HTERT RPE-1 (cell line): ENCODE measurements around the gene SCAF1.

ENCODE experiments used
- in situ Hi-C: fragments of 300-500 bp; cut with MboI; formaldehyde crosslinking; loops from 4 replicates; pipeline ENCODE4 v1.14.3; 2020; ENCODE audit warnings: low sequenced_read_pairs

Gene SCAF1

DNA sequence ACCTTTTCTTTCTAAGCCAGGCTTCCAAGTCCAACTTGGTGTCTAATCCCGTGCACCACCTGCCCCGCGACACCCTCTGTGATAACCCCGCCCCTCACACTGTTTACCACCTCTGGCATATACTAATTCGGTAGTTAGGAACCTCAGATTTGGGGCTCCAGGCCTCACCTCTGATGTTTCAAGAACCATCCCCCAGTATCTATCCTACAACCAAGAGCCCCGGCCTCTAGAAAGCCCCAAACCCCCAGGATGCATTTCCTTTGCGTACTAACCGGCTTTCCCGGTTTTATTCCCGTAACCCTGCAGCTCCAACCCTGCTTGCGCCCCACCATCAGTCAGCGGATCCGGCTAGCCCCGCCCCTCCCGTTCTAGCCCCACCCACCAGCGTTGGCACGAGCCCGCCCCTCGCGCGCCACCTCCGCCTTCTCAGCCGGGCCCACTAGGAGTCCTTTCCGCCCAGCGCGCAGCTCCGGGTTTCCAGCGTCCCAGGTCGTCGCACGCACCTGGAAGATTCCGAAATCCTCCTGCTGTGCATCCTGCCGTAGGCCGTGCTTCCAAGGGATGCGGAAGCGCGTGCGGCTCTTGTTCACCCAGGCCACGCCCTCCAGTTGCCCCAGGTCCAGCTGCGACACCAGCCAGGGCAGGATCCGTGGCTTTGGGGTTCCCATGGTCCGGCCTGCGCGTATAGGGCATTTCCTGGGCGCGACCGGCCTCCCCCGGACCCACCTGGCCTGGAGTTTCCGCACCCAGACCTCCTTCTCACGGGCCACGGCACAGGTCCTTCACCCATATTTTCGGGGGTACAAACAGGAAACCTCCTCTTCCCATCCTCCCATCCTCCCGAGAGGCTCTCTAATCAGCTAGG, 22.4 kb downstream of the SCAF1 start:
- in situ Hi-C loops, result no loop called here

DNA sequence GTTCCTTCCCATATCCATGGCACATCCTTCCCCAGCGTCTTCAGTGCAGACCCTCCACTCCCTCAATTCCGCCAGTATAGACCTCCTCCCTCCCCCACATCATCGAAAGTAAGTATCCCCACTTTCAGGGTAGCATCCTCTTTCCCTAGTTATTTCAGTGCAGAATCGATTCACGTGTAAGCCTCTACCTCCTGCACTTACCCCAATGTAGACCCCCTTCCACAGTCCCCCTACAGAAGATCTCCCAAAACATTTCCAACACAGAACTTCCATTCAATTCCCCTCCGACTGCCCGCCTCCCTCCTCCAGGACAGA, 23.0 kb downstream of the SCAF1 start:
- in situ Hi-C loops, result no loop called here

DNA sequence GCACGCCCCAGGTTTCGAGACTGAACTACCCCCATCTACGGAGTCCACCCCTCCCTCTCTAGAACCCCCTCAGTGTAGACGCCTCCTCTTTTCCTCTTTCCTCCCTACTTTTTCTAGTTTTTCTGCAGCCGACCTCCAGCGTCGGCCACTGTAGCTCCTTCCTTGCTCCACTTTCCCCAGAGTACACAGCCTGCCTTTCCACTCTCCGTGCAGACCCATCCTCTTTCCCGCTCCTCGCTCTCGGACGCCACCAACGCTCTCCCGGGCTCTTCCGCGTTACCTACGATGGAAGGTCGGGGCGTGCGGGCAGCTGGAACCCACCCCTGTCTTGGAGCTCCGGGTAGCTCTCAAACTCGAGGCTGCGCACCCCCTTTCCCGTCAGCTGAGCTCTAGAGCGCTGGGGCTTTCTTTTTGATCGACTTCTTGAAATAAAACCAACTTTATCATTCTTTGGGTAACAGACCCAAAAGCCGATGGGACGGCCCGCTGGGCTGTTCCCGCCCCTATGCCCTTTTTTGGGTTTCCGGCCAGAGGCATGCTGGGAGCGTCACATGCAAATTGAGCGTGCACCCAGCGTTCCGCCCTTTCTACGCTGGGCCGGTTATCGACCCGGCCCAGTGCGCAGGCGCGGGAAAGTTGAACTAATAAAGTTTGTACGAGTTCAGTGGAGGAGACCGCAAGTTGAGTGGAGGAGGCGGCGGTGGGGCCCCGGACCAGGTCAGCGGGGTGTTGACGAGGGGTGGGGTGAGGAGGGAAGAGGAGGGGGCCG, 23.5 kb downstream of the SCAF1 start, which contains the start of the genes BCL2L12 and IRF3:
BCL2L12 (plus strand) TSS at position 583 of the 769 bp plus-strand sequence. CDS start 760 bp downstream, outside the sequence.
IRF3 (minus strand) TSS at position 507 of the 769 bp plus-strand sequence. CDS start 1,019 bp downstream, outside the sequence.
- in situ Hi-C loops, result no loop called here

DNA sequence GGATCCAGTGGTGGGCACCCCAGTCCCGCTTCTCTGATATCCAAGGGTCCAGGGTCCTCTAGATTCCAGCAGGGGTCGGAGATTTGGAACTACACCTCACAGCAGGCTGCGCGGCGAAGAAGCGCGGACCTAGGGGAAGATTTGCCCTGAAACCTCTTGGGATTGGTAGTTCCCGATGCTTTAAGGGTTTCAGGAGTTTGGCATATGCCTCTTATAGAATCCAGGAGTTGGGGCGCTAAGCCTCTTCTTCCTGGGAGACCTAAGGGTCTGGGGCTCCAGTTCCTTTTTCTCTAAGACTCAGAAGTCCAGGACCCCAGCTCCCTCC, 24.1 kb downstream of the SCAF1 start:
- in situ Hi-C loops, result no loop called here

DNA sequence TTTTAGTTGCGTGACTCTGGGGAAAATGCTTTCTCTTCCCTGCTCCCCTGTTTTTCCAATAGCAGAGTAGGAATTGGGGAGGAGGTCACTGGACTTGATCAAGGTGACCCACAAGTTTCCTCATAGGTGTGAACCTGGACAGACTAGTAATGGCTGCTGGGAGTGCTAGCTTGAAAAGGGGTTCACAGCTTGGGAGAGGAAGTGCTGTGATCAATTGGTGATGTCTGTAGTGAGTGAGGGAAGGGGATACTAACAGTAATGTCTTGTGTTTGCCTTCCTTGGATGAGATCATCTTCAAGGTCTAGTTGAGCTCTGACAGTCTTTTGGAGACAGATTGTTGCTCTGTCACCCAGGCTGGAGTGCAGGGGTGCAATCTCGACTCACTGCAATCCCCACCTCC, 25.5 kb downstream of the SCAF1 start:
- in situ Hi-C loops, result no loop called here

DNA sequence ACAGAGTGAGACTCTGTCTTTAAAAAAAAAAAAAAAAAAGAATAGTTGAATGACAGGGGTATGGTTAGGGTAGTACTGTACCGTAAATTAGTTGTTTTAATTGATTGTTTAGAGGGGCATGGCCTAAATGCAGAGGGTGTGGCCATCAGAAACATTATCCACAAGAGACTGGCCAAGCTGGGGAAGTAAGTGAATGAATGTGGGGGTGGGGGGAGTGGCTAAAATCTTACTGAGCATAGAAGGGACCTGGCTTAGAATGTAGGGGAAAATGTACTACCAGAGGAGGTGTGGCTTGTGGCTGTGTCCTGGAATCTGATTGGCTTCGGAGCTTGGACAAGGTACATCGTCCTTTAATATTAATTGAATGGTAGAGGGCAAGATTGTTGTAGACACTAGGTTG, 27.5 kb downstream of the SCAF1 start:
- in situ Hi-C loops, result no loop called here

DNA sequence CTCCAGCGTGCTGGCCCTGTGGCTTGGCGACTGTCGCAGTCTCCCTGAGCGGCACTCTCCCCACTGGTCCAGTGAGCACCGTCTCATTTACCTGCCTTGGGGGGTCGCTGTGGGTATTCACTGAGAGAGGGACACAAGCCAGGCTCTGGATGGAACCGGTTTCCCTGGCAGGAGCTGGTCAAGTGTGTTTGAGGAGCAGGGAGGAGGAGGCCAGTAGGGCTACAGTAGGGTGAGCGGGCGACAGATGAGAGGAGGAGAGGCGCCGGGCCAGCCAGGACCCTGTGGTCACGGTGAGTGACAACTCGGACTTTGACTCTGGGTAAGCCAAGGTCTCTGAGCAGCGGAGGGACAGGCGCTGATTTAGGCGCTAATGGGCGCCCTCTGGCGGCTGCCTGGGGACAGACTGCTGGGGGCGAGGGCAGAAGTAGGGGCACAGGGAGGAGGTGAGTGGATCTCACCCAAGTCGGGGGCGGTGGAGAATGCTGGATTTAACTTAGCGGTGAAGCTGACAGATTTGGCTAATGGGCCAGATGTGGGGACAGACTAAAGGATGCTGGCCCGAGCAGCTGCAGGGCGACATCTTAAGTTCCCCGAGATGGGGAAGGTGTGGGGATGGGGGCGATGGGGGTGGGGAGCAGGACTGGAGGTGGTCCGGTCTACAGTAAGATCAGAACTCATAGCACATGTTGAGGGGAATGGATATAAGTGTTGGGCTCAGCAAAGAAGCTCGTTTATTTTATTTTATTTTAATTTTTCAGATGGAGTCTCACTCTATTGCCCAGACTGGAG, 30.3 kb downstream of the SCAF1 start:
- in situ Hi-C loops, result no loop called here

DNA sequence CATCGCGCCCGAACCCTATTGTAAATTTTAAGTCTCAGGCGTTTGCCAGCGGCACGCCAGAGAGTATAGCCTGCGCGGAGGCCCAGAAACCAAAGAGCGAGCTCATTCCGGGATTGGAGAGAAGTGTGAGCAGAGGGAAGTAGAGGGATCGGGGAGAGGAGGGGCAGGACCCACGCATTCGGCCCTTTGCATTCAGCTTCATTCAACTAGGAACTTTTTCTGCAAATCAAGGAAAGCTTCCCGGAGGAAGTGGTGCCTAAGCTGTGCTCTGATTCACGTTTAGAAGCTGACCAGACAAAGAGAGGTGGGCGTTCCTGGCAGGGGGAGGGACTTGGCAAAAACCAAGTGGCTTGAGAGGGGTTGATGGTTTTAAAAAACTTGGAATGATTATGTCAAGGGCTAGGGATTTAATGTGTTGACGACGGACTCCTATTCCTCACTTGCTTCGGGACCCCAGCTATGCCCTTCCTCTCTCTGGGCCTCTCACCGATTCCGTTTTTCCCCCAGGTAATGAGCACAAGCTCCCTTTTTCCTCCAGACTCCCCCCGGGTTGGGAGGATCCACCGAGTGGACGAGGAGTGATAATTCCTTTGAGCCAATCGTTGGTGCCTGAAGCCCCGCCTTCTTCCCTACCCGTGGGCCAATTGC, 34.3 kb downstream of the SCAF1 start:
- in situ Hi-C loops, result no loop called here

DNA sequence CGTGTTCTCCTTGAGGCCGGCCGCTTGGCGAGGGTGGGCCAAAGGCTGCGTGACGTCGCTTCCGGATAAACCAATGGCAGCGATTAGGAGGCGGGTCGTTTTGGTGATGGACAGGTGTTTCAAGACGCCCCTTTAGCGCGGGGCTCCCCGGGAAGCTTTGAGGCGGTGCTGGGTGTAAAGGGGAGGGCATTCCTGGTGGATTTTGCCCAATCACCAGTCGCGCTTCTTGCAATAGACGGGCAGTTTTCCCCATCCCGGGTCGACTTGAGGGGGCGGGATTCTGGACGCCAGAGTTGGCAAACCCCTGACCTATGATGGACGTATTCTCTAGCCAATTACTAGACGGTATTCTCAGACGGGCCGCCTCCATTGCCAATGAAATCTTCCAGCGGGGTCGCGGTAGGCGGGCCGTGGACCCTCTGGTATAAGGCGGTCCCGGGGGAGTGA, 34.8 kb downstream of the SCAF1 start:
- in situ Hi-C loops, result no loop called here

DNA sequence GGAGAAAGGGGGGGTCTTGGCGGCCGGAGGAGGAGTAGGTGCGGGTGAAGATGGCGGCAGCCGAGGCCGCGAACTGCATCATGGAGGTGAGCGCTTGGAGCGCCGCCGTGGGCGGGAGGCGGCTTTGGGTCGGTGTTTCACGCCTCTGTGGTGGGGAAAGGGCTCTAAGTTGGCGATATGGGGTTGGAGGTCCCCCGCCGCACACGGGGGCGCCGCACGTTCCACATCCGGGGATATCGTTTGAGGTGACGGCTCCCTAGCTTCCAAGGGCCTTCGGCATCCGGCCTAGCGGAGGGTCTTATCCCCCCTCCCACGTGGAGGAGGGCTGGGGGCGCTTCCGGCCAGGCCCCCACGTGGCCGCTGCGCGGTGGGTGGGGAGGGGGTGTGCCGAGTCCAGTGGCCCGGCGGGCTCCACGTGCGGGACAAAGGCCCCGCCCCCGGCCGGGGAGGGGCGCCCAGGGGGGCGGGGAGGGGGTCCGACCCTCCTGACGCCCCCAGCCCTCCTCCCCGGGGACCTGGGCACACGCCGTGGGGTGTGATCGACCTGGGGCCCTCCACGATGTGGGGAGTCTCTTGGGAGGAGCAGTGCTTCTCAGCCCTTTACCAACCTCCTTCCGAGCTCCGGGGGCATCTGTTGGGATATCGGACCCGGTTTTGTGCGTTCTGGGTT, 35.4 kb downstream of the SCAF1 start, which contains the start of gene PRMT1:
PRMT1 (plus strand) TSS at position 41 of the 670 bp plus-strand sequence; CDS start at position 51, 10 bp downstream.
- in situ Hi-C loops, result no loop called here

DNA sequence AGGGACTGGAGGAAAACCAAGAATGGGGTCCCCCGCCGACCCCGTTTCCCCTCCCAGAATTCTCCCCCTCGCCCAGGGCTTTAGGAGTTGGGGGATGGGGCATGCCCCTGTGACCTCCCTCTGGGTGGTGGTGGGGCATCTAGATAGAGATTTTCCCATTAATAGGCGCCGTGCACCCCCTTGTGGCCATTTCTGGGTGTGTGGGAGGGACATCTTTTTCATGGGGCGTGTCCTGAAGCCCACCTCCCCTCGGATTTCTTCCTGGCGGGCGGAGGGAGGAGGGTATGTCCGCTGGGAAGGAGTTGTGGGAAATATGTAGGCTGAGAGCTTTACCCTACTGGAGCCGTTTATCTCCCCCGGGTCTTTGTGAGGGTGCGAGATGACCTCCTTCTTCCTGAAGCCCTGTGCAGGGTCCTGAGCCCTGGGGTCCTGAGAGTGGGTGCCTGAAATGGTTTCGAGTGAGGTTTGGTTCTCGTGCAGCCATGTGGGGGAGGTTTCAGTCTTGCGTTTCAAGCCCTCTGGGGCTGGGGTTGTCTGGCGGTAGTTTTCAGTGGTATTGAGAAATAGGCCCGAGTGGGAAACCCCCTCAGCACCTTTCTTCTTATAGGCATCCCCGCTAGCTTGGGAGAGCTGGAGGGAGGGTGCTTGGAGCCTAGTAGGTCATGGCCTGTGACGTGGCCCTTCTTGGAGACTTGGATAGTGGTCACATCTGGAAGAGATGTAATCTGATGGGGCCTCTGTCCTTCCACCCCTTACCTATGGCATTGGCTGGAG, 36.1 kb downstream of the SCAF1 start:
- in situ Hi-C loops, result no loop called here

DNA sequence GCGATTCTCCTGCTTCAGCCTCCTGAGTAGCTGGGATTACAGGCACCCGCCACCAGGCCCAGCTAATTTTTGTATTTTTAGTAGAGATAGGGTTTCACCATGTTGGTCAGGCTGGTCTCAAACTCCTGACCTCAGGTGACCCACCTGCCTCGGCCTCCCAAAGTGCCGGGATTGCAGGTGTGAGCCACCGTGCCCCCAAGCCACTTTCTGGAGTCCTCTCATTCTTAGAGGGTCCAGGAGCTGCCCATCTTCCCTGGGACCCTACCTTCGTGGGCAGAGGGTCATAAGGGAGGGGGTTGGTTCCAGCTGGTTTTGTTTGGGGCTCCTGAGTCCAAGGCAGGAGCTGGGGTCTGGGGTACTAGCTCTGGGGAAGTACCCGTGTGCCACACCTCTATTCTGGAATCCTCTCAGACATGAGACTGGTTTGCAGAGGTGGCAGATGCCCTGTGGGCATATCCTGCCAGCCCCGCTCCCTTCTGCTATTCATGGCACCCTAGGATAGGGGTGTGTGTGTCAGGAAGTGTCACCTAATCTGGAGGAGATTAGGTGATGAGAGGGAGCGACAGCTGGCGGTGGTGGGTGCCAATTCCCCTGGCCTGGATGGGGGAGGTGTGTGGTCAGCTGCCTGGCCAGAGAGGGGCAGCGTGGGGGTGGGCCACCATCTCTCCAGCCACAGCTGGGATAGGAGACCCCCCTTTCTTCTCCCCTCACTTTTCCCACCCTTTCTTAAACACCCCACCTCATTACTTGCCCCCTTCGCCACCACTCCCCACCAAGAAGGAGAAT, 37.2 kb downstream of the SCAF1 start:
- in situ Hi-C loops, result no loop called here

DNA sequence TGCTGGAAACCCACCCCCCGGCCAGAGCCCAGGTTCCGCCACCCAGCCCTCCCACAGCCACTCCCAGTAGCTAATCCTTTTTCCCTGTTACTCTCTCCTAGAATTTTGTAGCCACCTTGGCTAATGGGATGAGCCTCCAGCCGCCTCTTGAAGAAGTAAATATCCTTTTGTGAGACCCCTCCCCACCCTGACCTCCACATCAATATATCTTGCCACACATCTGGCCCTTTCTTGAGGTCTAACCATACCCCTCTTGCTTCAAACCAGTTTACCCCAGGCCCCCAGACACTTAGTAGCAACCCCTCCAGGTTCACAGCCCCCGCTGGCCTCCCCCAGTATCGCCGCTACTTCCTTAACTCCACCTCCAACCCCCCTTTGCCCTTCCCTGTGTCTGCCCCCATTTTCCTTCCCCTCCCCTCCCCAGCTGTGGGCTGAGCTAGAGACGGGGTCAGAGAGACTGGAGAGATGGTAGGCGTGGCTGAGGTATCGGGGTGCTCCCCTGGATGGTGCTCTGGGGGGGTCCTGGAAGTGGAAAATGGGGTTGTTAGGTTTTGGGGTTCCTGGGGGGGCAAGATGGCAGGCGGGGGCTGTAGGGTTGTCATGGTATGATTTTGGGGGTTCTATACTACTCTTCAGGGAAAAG, 37.9 kb downstream of the SCAF1 start:
- in situ Hi-C loops, result no loop called here

DNA sequence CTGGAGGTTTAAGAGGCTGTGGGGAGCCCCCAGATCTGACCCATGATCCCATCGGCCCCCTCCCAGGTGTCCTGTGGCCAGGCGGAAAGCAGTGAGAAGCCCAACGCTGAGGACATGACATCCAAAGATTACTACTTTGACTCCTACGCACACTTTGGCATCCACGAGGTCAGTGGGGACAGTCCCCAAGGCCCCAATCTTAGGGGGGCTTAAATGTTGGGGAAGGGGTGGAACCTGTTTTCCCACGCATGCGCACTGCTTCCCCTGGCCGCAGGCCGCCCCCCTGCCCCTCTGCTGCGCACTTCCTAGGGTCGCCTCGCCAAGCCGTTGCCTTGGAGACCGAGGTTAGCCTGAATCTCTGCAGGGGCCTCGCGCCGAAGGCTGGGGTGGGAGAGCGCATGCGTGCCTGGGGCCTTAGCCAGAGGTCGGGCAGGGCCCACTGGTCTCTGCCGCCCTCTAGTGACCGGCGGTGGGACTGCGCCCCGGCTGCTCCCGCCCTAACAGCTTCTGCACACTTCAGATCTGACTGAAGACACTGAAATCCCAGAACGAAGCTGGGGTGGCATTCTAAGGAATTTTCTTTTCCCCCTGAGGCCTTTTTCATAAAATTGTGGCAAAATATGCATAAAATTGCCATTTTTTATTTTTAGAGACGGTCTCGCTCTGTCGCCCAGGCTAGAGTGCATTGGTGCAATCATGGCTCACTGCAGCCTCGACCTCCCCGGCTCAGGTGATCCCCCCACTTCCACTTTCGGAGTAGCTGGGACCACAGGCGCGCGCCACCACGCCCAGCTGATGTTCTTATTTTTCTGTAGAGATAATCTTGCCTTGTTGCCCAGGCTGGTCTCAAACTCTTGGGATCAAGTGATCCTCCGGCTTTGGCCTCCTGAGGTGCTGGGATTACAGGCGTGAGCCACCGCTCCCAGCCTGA, 38.7 kb downstream of the SCAF1 start:
- in situ Hi-C loops, result no loop called here

DNA sequence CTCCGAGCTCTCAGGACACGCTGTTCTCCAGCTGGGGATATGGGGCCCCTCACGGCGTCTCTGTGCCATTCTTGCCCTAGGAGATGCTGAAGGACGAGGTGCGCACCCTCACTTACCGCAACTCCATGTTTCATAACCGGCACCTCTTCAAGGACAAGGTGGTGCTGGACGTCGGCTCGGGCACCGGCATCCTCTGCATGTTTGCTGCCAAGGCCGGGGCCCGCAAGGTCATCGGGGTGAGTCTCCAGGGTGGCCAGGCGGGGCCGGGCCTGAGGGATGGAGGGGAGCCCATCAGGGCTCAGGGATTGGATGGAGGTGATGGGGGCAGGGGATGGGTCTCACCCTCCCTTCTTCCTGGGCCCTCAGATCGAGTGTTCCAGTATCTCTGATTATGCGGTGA, 39.8 kb downstream of the SCAF1 start:
- in situ Hi-C loops, result no loop called here

DNA sequence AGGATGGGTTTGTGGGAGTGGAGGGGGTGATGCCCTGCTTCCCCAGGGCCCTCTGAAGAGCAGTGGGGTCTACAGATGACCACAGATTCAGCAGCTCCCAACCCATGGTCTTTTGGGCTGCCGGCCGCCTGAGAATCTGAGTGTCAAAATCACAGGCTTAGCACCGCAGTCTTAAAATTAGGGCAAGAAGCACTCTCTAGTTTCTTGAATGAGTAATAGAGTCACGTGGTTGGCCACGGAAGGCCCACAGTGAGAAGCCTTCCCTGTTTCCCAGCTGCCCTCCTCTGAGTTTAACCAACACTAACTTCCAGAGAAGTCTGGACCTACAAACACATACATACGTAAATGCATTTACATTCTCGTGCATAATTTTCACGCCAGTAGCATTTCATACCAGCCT, 40.3 kb downstream of the SCAF1 start:
- in situ Hi-C loops, result no loop called here

DNA sequence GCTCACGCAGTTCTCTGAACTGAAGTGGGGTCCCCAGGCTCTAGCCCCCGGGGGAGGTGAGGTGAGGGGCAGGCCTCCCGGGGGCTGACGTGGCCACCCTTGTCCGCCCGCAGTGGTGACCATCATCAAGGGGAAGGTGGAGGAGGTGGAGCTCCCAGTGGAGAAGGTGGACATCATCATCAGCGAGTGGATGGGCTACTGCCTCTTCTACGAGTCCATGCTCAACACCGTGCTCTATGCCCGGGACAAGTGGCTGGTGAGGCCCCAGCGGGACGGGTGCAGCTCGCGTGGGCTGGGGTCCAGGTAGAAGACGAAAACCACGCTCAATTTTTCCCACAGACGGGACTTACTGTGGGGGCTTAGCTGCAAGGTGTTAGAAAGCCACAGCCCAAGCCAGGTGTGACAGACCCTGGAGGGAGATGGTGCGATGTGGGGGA, 41.8 kb downstream of the SCAF1 start:
- in situ Hi-C loops, result no loop called here
